ENCODE measurements around the gene VEPH1.

GRCh38 chr3:157409516-157409915 lies 93.7 kb downstream of the VEPH1 start:
- TF ChIP-seq CTCF (IDR thresholded peaks at IDR 0.05; ENCODE audit: borderline replicate concordance, extremely low read depth, low read length, poor library complexity, severe bottlenecking): no peak
- TF ChIP-seq EZH2 (IDR thresholded peaks at IDR 0.05; ENCODE audit: borderline replicate concordance, low read depth, low read length, severe bottlenecking): no peak

Measured in DND-41 (cell line).